GM12864 (cell line): ENCODE measurements around the gene P2RX4.

Source experiments
- DNase-seq: peaks from one replicate; pipeline ENCODE4 v3.0.0-alpha.2; 2011; ENCODE audit warnings: low read depth
- H3K4me3 ChIP-seq: 2 replicates; pipeline ENCODE4 v1.5.1; 2011; ENCODE audit warnings: mild to moderate bottlenecking, low read depth, low read length, control low read depth
- CTCF ChIP-seq: IDR thresholded peaks from 2 replicates; pipeline ENCODE4 v1.5.1; 2011; ENCODE audit warnings: low read depth, mild to moderate bottlenecking, moderate library complexity, low read length, control low read depth, inconsistent platforms; ENCODE audit errors: missing control alignments

The P2RX4 gene

DNA sequence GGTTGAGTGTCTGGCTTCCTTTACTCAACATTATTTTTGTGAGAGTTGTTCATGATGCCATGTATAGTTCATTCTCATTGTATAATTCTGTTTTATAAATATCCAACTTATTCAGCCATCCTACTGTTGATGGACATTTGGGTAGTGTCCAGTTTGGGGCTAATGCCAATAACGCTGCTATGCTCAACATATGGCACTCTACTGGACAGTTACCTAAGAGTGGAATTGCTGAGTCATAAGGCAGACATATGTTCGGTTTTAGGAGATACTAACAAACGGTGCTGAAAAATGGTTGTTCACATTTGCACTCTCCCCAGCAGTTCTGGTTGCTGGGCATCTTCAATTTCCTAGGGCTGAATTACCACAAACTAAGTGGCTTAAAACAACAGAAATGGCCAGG, 28.7 kb upstream of the P2RX4 start:
- TF ChIP-seq CTCF = no peak
- no peak overlapping the region for H3K4me3 ChIP-seq
- DNase-seq = no peak

DNA sequence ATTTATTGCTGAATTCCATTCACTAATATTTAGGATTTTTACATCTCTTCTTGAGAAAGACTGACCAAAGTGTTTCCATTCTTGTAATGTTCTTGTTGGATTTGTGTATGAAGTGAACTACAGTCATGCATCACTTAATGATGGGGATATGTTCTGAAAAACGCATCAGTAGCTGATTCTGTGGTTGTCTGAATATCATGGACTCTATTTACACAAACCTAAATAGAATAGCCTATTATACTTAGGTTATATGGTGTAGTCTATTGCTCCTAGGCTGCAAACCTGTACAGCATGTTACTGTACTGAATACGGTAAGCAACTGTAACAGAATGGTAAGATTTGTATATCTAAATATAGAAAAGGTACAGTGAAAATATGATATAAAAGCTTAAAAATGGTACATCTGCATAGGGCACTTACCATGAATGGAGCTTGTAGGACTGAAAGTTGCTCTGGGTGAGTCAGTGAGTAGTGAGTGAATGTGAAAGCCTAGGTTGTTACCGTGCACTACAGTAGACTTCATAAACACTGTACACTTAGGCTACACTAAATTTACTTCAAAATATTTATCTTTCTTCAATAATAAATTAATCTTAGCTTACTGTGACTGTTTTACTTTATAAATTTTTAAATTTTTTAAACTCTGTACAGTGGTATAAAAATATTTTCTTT, 27.6 kb upstream of the P2RX4 start:
- TF ChIP-seq CTCF = no peak

GRCh38 chr12:121184425-121184824, 25.5 kb upstream of the P2RX4 start:
- H3K4me3 ChIP-seq = no peak overlapping the region
- DNase-seq = no peak
- no peak for TF ChIP-seq CTCF

More for the DNA sequence above, 27.6 kb upstream of the P2RX4 start:
- H3K4me3 ChIP-seq = no peak overlapping the region
- DNase-seq = no peak

- TF ChIP-seq CTCF = no peak
- no peak overlapping the region for H3K4me3 ChIP-seq
- DNase-seq = no peak
These were observed 24.7 kb upstream of the P2RX4 start for GRCh38 chr12:121184984-121185889.

DNA sequence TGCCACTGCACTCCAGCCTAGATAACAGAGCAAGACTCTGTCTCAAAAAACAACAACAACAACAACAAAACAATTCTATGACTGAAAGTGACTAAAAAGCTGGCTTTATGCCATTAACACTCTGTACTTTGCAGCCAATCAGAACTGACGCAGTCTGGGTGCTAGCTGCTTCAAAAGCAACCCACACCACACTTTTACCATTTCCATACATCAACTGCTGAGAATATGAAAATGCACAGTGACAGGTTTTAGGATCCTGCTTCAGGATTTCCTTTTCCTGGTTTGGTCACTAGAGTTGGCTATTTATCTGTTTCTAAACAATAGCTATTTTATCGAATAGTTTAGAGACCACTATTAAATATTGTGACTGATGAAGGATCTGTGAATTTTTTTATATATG, 23.1 kb upstream of the P2RX4 start:
- DNase-seq = no peak

GRCh38 chr12:121187501-121187900, 22.4 kb upstream of the P2RX4 start:
- no peak for DNase-seq
- H3K4me3 ChIP-seq = no peak overlapping the region
- no peak for TF ChIP-seq CTCF

More for the DNA sequence above, 23.1 kb upstream of the P2RX4 start:
- no peak for TF ChIP-seq CTCF
- no peak overlapping the region for H3K4me3 ChIP-seq

GRCh38 chr12:121188227-121188626, 21.7 kb upstream of the P2RX4 start:
- no peak overlapping the region for H3K4me3 ChIP-seq
- no peak for DNase-seq
- TF ChIP-seq CTCF = no peak
